OCI-LY7 (cell line): Measurements from ENCODE around the gene ANKK1. TPM values are rescaled to one million over a fixed set of nuclear protein-coding genes. Genes with fewer than 3 reads are reported as not detected.

Experiments used
- BruUV-seq: library from RNA; stranded (reverse); fragments of 400-500 nt; replicated peaks from 2 replicates; lab custom pipeline; 2021; lab: Mats Ljungman, UMichigan
- CTCF ChIA-PET: fragments of 300-600 bp; sonication (Branson Sonifier 250); formaldehyde crosslinking; loops from one replicate; lab custom pipeline; 2022; ENCODE audit warnings: antibody characterized with exemption; ENCODE audit not compliant: unreplicated experiment; lab: Charles Lee
- POLR2A ChIA-PET: fragments of 300-600 bp; sonication (Branson Sonifier 250); formaldehyde crosslinking; loops from one replicate; lab custom pipeline; 2022; ENCODE audit warnings: antibody characterized with exemption; lab: Charles Lee
- DNase-seq: peaks from one replicate; pipeline ENCODE4 v3.0.0-alpha.2; 2015; ENCODE audit warnings: low spot score
- H2AFZ ChIP-seq: fragments of 200-600 bp; sonication (generic), shearing (Covaris generic); 2 replicates; pipeline ENCODE4 v1.6.1; 2014; ENCODE audit warnings: mild to moderate bottlenecking, antibody characterized with exemption, low read length, moderate library complexity
- H3K27ac ChIP-seq: fragments of 200-600 bp; sonication (generic); 2 replicates; pipeline ENCODE4 v1.5.1; 2014; ENCODE audit warnings: mixed run types, low read depth, mild to moderate bottlenecking, moderate library complexity, low read length, inconsistent platforms; ENCODE audit not compliant: poor library complexity, severe bottlenecking
- H3K36me3 ChIP-seq: fragments of 200-600 bp; sonication (generic); 2 replicates; pipeline ENCODE4 v1.6.1; 2014; ENCODE audit warnings: mild to moderate bottlenecking, antibody characterized with exemption, low read length, moderate library complexity, mixed read lengths; ENCODE audit not compliant: insufficient read depth
- H3K4me1 ChIP-seq: fragments of 200-600 bp; sonication (generic); 2 replicates; pipeline ENCODE4 v1.5.1; 2014; ENCODE audit warnings: mild to moderate bottlenecking, low read length; ENCODE audit not compliant: insufficient read depth, poor library complexity, severe bottlenecking
- H3K4me2 ChIP-seq: fragments of 200-600 bp; sonication (generic); 2 replicates; pipeline ENCODE4 v1.6.1; 2014; ENCODE audit warnings: mild to moderate bottlenecking, low read length
- H3K4me3 ChIP-seq: fragments of 200-600 bp; sonication (generic); 2 replicates; pipeline ENCODE4 v1.5.1; 2014; ENCODE audit warnings: mild to moderate bottlenecking, low read depth, low read length; ENCODE audit not compliant: poor library complexity, severe bottlenecking
- H3K79me2 ChIP-seq: fragments of 200-600 bp; sonication (generic); 2 replicates; pipeline ENCODE4 v1.6.1; 2016; ENCODE audit warnings: low read depth, mild to moderate bottlenecking, low read length, moderate library complexity, mixed read lengths; ENCODE audit not compliant: insufficient read depth
- H3K9me2 ChIP-seq: fragments of 200-600 bp; sonication (generic); 2 replicates; pipeline ENCODE4 v1.6.1; 2016; ENCODE audit warnings: mild to moderate bottlenecking, low read length, mixed read lengths; ENCODE audit not compliant: insufficient read depth
- H3K9me3 ChIP-seq: fragments of 200-600 bp; sonication (generic); 2 replicates; pipeline ENCODE4 v1.6.1; 2014; ENCODE audit warnings: mild to moderate bottlenecking, mixed run types, low read length, mixed read lengths
- H4K20me1 ChIP-seq: fragments of 200-600 bp; sonication (generic); 2 replicates; pipeline ENCODE4 v1.6.1; 2014; ENCODE audit warnings: mild to moderate bottlenecking, antibody characterized with exemption, low read length, moderate library complexity, mixed read lengths; ENCODE audit not compliant: insufficient read depth
- EZH2phosphoT487 ChIP-seq: fragments of 200-600 bp; sonication (generic); IDR thresholded peaks from 2 replicates; pipeline ENCODE4 v1.6.1; 2018; ENCODE audit warnings: low read depth, borderline replicate concordance, mild to moderate bottlenecking, mixed run types, antibody characterized with exemption, low read length, moderate library complexity, mixed read lengths
- intact Hi-C: fragments of 100-400 bp; cut with micrococcal nuclease; formaldehyde crosslinking; loops from one replicate; pipeline ENCODE4 v1.10.0; 2022; ENCODE audit not compliant: unreplicated experiment
- total RNA-seq, 2 experiments: library from RNA; depleted of rRNA in 1 of 2; stranded (reverse); fragments of >200 nt in 1 of 2; shearing (Covaris generic) in 1 of 2; gene quantifications; 2 replicates each; pipeline ENCODE4 v1.2.3, GENCODE V29; 2014 to 2022
- TF ChIP-seq, protein P1 (sequence below): fragments of 200-600 bp; sonication (generic); conservative IDR thresholded peaks from 2 replicates; pipeline ENCODE4 v1.5.1; 2014; ENCODE audit warnings: mild to moderate bottlenecking, antibody characterized with exemption, low read length, moderate library complexity, mixed read lengths

Gene ANKK1
- total RNA-seq, 2 experiments from 2014 or later, result not detected

DNA sequence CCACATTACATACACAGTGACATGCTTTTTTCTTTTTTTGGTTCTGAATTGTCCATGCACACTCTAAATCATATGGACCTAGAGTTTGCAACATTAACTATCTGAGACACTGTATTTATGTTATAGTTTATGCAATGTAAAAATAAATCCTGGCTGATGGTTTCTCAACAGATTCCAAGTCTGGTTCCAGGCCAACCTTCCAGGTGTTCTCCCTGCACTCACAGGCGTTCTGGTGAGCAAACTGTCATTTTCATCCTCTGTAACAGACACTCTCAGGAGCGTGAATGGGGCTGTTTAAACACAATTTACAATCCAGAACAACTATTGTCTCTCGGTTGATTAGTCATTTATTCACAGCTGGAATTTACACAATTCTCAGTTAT lies 36.5 kb upstream of the ANKK1 start:
- H3K27ac ChIP-seq, result no peak overlapping the region
- H3K36me3 ChIP-seq, result no peaks in the 10 kb centered on the region
- no peak overlapping the region for H3K4me3 ChIP-seq
- no peaks in the 10 kb centered on the region for H4K20me1 ChIP-seq
- ChIA-PET CTCF (no interaction called here), POLR2A (no interaction called here)
- H2AFZ ChIP-seq, result no peak overlapping the region
- no peaks in the 10 kb centered on the region for H3K9me2 ChIP-seq
- intact Hi-C loops, result no loop called here
- no peaks in the 10 kb centered on the region for H3K79me2 ChIP-seq
- H3K4me1 ChIP-seq, result no peaks in the 10 kb centered on the region
- no TSS peak for BruUV-seq
- TF ChIP-seq, protein P1, sequence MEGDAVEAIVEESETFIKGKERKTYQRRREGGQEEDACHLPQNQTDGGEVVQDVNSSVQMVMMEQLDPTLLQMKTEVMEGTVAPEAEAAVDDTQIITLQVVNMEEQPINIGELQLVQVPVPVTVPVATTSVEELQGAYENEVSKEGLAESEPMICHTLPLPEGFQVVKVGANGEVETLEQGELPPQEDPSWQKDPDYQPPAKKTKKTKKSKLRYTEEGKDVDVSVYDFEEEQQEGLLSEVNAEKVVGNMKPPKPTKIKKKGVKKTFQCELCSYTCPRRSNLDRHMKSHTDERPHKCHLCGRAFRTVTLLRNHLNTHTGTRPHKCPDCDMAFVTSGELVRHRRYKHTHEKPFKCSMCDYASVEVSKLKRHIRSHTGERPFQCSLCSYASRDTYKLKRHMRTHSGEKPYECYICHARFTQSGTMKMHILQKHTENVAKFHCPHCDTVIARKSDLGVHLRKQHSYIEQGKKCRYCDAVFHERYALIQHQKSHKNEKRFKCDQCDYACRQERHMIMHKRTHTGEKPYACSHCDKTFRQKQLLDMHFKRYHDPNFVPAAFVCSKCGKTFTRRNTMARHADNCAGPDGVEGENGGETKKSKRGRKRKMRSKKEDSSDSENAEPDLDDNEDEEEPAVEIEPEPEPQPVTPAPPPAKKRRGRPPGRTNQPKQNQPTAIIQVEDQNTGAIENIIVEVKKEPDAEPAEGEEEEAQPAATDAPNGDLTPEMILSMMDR, result no peak
- no peak for TF ChIP-seq EZH2phosphoT487
- DNase-seq, result no peak
- H3K4me2 ChIP-seq, result no peak overlapping the region
- H3K9me3 ChIP-seq, result no peaks in the 10 kb centered on the region

DNA sequence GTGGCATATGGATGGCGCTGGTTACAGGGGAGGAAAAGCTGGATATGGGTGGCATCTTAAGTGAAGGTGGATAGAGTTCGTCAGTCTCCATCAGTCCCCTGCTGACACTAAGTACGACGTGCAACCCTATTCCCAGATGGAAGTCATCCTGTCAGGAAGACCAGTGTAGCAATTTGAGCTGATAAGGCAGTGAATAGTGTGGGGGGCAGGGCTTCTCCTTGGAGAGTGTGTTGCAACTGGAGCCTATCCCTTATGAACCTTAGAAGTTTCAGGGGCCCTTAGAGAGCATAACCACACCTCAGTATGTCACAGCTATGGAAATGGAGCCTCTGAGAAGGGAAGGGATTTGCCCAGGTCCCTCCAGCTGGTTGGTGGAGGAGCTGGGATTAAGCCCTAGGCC lies 36.1 kb upstream of the ANKK1 start:
- no TSS peak for BruUV-seq
- no peaks in the 10 kb centered on the region for H3K4me1 ChIP-seq
- DNase-seq, result no peak
- H3K9me3 ChIP-seq, result no peaks in the 10 kb centered on the region
- ChIA-PET POLR2A (no interaction called here), CTCF (no interaction called here)
- H4K20me1 ChIP-seq, result no peaks in the 10 kb centered on the region
- H3K36me3 ChIP-seq, result no peaks in the 10 kb centered on the region
- TF ChIP-seq, protein P1, result no peak
- TF ChIP-seq EZH2phosphoT487, result no peak
- H3K9me2 ChIP-seq, result no peaks in the 10 kb centered on the region
- H3K4me2 ChIP-seq, result no peak overlapping the region
- intact Hi-C loops, result no loop called here
- H2AFZ ChIP-seq, result no peak overlapping the region
- no peak overlapping the region for H3K4me3 ChIP-seq
- H3K27ac ChIP-seq, result no peak overlapping the region
- H3K79me2 ChIP-seq, result no peaks in the 10 kb centered on the region

DNA sequence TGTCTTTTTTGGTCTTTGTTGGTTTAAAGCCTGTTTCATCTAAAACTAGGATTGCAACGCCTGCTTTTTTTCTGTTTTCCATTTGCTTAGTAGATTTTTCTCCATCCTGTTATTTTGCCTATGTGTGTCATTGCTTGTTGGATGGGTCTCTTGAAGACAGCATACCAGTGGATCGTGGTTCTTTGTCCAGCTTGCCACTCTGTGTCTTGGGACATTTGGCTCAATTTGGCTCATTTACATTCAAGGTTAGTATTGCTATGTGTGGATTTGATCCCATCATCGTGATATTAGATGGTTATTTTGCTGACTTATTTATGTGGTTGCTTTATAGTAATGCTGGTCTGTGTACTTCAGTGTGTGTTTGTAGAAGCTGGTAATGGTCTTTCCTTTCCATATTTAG lies 31.4 kb upstream of the ANKK1 start:
- no peaks in the 10 kb centered on the region for H3K9me3 ChIP-seq
- H3K79me2 ChIP-seq, result no peaks in the 10 kb centered on the region
- no TSS peak for BruUV-seq
- H3K9me2 ChIP-seq, result no peaks in the 10 kb centered on the region
- H3K27ac ChIP-seq, result no peak overlapping the region
- intact Hi-C loops, result no loop called here
- no peaks in the 10 kb centered on the region for H3K4me1 ChIP-seq
- ChIA-PET POLR2A (interaction anchor here (1.4 kb wide), 1 partner anchor 22 kb away, joined by 5 read pairs; no protein-coding TSS in a partner anchor), CTCF (no interaction called here)
- H3K36me3 ChIP-seq, result no peaks in the 10 kb centered on the region
- H4K20me1 ChIP-seq, result no peaks in the 10 kb centered on the region
- H3K4me3 ChIP-seq, result no peak overlapping the region
- no peak overlapping the region for H2AFZ ChIP-seq
- DNase-seq, result no peak
- no peak overlapping the region for H3K4me2 ChIP-seq
- no peak for TF ChIP-seq EZH2phosphoT487
- TF ChIP-seq, protein P1, result no peak
